ENCODE measurements around the gene TRIM33.
A peak's percentile ranks its signal among the peaks of the same experiment; 100 is the strongest.
"Not testable (repeated sequence)": the region's sequence is repeated elsewhere in the genome, so short reads cannot be mapped to it uniquely, and the experiment has no call there.

TRIM33 gene

GRCh38 chr1:114390361-114390760 lies 120.6 kb downstream of the TRIM33 start:
- DNase-seq, result no peak

- no peak for DNase-seq
Observed at GRCh38 chr1:114388432-114389003, 122.5 kb downstream of the TRIM33 start.

GRCh38 chr1:114387585-114387984 lies 123.4 kb downstream of the TRIM33 start:
- DNase-seq, result not testable (repeated sequence)

- DNase-seq, result no peak
Observed at GRCh38 chr1:114387010-114387360, 124.0 kb downstream of the TRIM33 start.

- no peak for DNase-seq
Observed at GRCh38 chr1:114386129-114387009, 124.6 kb downstream of the TRIM33 start.

GRCh38 chr1:114384922-114385321 lies 126.1 kb downstream of the TRIM33 start:
- DNase-seq, result no peak

- DNase-seq, result no peak
Observed at GRCh38 chr1:114379987-114380386, 131.0 kb downstream of the TRIM33 start.

- DNase-seq, result no peak
Observed at GRCh38 chr1:114379358-114379757, 131.6 kb downstream of the TRIM33 start.

- no peak for DNase-seq
Observed at GRCh38 chr1:114377356-114377755, 133.6 kb downstream of the TRIM33 start.

- no peak for DNase-seq
Observed at GRCh38 chr1:114369930-114370329, 141.1 kb downstream of the TRIM33 start.

- DNase-seq, result not testable (repeated sequence)
Observed at GRCh38 chr1:114369266-114369919, 141.6 kb downstream of the TRIM33 start.

GRCh38 chr1:114368560-114369255 lies 142.3 kb downstream of the TRIM33 start:
- no peak for DNase-seq

GRCh38 chr1:114367810-114368209 lies 143.2 kb downstream of the TRIM33 start:
- DNase-seq, result no peak

GRCh38 chr1:114363230-114363629 lies 147.8 kb downstream of the TRIM33 start:
- DNase-seq, result not testable (repeated sequence)

- no peak for DNase-seq
Observed at GRCh38 chr1:114359791-114360190, 151.2 kb downstream of the TRIM33 start.

- DNase-seq, result no peak
Observed at GRCh38 chr1:114355240-114355639, 155.8 kb downstream of the TRIM33 start.

- peak; percentile 76 for DNase-seq
Observed at GRCh38 chr1:114353262-114353661, 157.7 kb downstream of the TRIM33 start.

GRCh38 chr1:114352797-114353196 lies 158.2 kb downstream of the TRIM33 start:
- DNase-seq, result peak; percentile 58

- DNase-seq, result no peak
Observed at GRCh38 chr1:114350731-114351445, 160.1 kb downstream of the TRIM33 start.

- DNase-seq, result no peak
Observed at GRCh38 chr1:114349891-114350605, 161.0 kb downstream of the TRIM33 start.

- DNase-seq, result no peak
Observed at GRCh38 chr1:114347431-114348209, 163.4 kb downstream of the TRIM33 start.
